ENCODE data around the gene C1QB. TPM values are rescaled to one million over a fixed set of nuclear protein-coding genes. Genes with fewer than 3 reads are reported as not detected.

The C1QB gene
- total RNA-seq, 2 experiments from 2014 or later = not detected

- no peak overlapping the region for H3K27ac ChIP-seq (ENCODE audit: low read depth, low read length, poor library complexity, severe bottlenecking)
- H3K4me3 ChIP-seq (ENCODE audit: low read depth, low read length, poor library complexity, severe bottlenecking) = no peak overlapping the region
- H3K36me3 ChIP-seq (ENCODE audit: insufficient read depth, low read length) = no peaks in the 10 kb centered on the region
- POLR2A ChIA-PET = interaction anchor here (0.5 kb wide), 1 partner anchor 250 kb away, joined by 3 read pairs; no protein-coding TSS in a partner anchor
- H2AFZ ChIP-seq (ENCODE audit: low read length) = no peak overlapping the region
- BruUV-seq (replicated peaks) = no TSS peak
- H3K4me2 ChIP-seq (ENCODE audit: low read length) = no peak overlapping the region
- no peaks in the 10 kb centered on the region for H3K4me1 ChIP-seq (ENCODE audit: insufficient read depth, low read length, poor library complexity, severe bottlenecking)
- no peak for DNase-seq (ENCODE audit: low spot score)
- no peaks in the 10 kb centered on the region for H3K79me2 ChIP-seq (ENCODE audit: insufficient read depth, low read depth, low read length)
- CTCF ChIA-PET (ENCODE audit: unreplicated experiment) = no interaction called here
- no peaks in the 10 kb centered on the region for H3K9me3 ChIP-seq (ENCODE audit: low read length)
- no peaks in the 10 kb centered on the region for H4K20me1 ChIP-seq (ENCODE audit: insufficient read depth, low read length)
- intact Hi-C loops (cut with micrococcal nuclease; ENCODE audit: unreplicated experiment) = no loop called here
- TF ChIP-seq EZH2phosphoT487 (IDR thresholded peaks at IDR 0.05; ENCODE audit: borderline replicate concordance, low read depth, low read length) (no peak), CTCF (conservative IDR thresholded peaks at IDR 0.05; ENCODE audit: low read length) (no peak)
- H3K9me2 ChIP-seq (ENCODE audit: insufficient read depth, low read length) = no peaks in the 10 kb centered on the region
Observed at GRCh38 chr1:22687191-22687590, 34.2 kb downstream of the C1QB start.

GRCh38 chr1:22688466-22688865 is 35.4 kb downstream of the C1QB start:
- Histone ChIP-seq H4K20me1 (ENCODE audit: insufficient read depth, low read length) (no peaks in the 10 kb centered on the region), H3K36me3 (ENCODE audit: insufficient read depth, low read length) (no peaks in the 10 kb centered on the region), H3K4me1 (ENCODE audit: insufficient read depth, low read length, poor library complexity, severe bottlenecking) (no peaks in the 10 kb centered on the region), H3K79me2 (ENCODE audit: insufficient read depth, low read depth, low read length) (no peaks in the 10 kb centered on the region), H3K4me3 (ENCODE audit: low read depth, low read length, poor library complexity, severe bottlenecking) (no peak overlapping the region), H3K4me2 (ENCODE audit: low read length) (no peak overlapping the region), H3K9me3 (ENCODE audit: low read length) (no peaks in the 10 kb centered on the region), H3K9me2 (ENCODE audit: insufficient read depth, low read length) (no peaks in the 10 kb centered on the region), H3K27ac (ENCODE audit: low read depth, low read length, poor library complexity, severe bottlenecking) (no peak overlapping the region), H2AFZ (ENCODE audit: low read length) (no peak overlapping the region)
- intact Hi-C loops (cut with micrococcal nuclease; ENCODE audit: unreplicated experiment) = no loop called here
- no peak for TF ChIP-seq EZH2phosphoT487 (IDR thresholded peaks at IDR 0.05; ENCODE audit: borderline replicate concordance, low read depth, low read length)
- TF ChIP-seq CTCF (conservative IDR thresholded peaks at IDR 0.05; ENCODE audit: low read length) = no peak
- ChIA-PET CTCF (ENCODE audit: unreplicated experiment) (no interaction called here), POLR2A (no interaction called here)
- BruUV-seq (replicated peaks) = no TSS peak
- no peak for DNase-seq (ENCODE audit: low spot score)

GRCh38 chr1:22689505-22689904 is 36.5 kb downstream of the C1QB start:
- CTCF ChIA-PET (ENCODE audit: unreplicated experiment) = no interaction called here
- H2AFZ ChIP-seq (ENCODE audit: low read length) = no peak overlapping the region
- H3K4me2 ChIP-seq (ENCODE audit: low read length) = no peak overlapping the region

More at GRCh38 chr1:22689505-22689904, 36.5 kb downstream of the C1QB start:
- H3K79me2 ChIP-seq (ENCODE audit: insufficient read depth, low read depth, low read length) = no peaks in the 10 kb centered on the region
- no TSS peak for BruUV-seq (replicated peaks)
- no peaks in the 10 kb centered on the region for H4K20me1 ChIP-seq (ENCODE audit: insufficient read depth, low read length)
- H3K4me3 ChIP-seq (ENCODE audit: low read depth, low read length, poor library complexity, severe bottlenecking) = no peak overlapping the region
- H3K36me3 ChIP-seq (ENCODE audit: insufficient read depth, low read length) = no peaks in the 10 kb centered on the region
- H3K4me1 ChIP-seq (ENCODE audit: insufficient read depth, low read length, poor library complexity, severe bottlenecking) = no peaks in the 10 kb centered on the region
- H3K27ac ChIP-seq (ENCODE audit: low read depth, low read length, poor library complexity, severe bottlenecking) = no peak overlapping the region
- TF ChIP-seq CTCF (conservative IDR thresholded peaks at IDR 0.05; ENCODE audit: low read length) (no peak), EZH2phosphoT487 (IDR thresholded peaks at IDR 0.05; ENCODE audit: borderline replicate concordance, low read depth, low read length) (no peak)
- POLR2A ChIA-PET = no interaction called here
- intact Hi-C loops (cut with micrococcal nuclease; ENCODE audit: unreplicated experiment) = no loop called here
- DNase-seq (ENCODE audit: low spot score) = no peak
- H3K9me2 ChIP-seq (ENCODE audit: insufficient read depth, low read length) = no peaks in the 10 kb centered on the region
- no peaks in the 10 kb centered on the region for H3K9me3 ChIP-seq (ENCODE audit: low read length)

Measured in OCI-LY7 (cell line).